Stomach (tissue), 4 donors: ENCODE results near the gene IGSF3.

Experiments used
- CTCF ChIP-seq, 7 experiments: fragments of 450-650 bp in 4 of 7; fragments of 200-600 bp in 3 of 7; sonication (generic) in 3 of 7; IDR thresholded peaks; one replicate each; pipeline ENCODE4 v1.5.1; 2016 to 2019; ENCODE audit warnings: antibody characterized with exemption in 7 of 7, control low read depth in 2 of 7, mild to moderate bottlenecking in 1 of 7
- EP300 ChIP-seq: sonication (generic); formaldehyde crosslinking; IDR thresholded peaks from one replicate; pipeline ENCODE4 v1.6.1; 2017; ENCODE audit warnings: antibody characterized with exemption
- POLR2A ChIP-seq, 4 donors: fragments of 450-650 bp; IDR thresholded peaks; one replicate each; pipeline ENCODE4 v1.6.1; 2016; ENCODE audit warnings: antibody characterized with exemption in 4 of 4, control low read depth in 2 of 4, mild to moderate bottlenecking in 1 of 4, moderate library complexity in 1 of 4
- POLR2AphosphoS5 ChIP-seq, 3 donors: sonication (generic); formaldehyde crosslinking; IDR thresholded peaks; one replicate each; pipeline ENCODE4 v1.6.1; 2016; ENCODE audit warnings: antibody characterized with exemption in 3 of 3

DNA sequence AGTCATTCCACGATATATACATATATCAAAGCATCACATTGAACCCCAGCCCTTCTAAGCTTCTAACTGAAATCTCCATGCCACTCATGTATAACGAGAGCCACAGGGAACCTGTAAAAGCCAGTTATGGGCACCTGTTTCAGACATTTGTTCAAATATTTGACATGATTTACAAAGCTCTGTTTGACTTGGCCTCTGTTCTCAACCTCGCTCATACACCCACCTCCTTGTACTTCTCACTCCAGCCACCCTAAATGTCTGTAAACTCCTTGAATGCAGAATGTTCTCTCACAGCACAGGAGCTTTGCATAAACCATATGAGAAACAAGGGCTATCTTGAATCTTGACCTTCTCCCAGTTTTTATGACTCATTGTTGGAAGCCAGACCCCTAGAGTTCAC is 49.8 kb upstream of the IGSF3 start:
- no peak for TF ChIP-seq POLR2A (IDR thresholded peaks at IDR 0.05)
- no peak for TF ChIP-seq CTCF (IDR thresholded peaks at IDR 0.05)
- no peak for TF ChIP-seq POLR2AphosphoS5 (IDR thresholded peaks at IDR 0.05)
- TF ChIP-seq EP300 = no peak
